K562 (cell line): ENCODE results near the gene NDFIP1. TPM values are rescaled to one million over a fixed set of nuclear protein-coding genes. Genes with fewer than 3 reads are reported as not detected.

Experiments
- ASH1L ChIP-seq: fragments of 450-650 bp; IDR thresholded peaks from 2 replicates; pipeline ENCODE4 v1.6.1; 2018; ENCODE audit warnings: borderline replicate concordance, mild to moderate bottlenecking, low read depth; ENCODE audit not compliant: partially characterized antibody
- HMG20B ChIP-seq: fragments of 250-450 bp; sonication (Bioruptor Pico); IDR thresholded peaks from 2 replicates; pipeline ENCODE4 v1.5.0; 2021; ENCODE audit warnings: mild to moderate bottlenecking
- NONO ChIP-seq, 2 experiments: fragments of 200-400 bp in 1 of 2; fragments of 450-650 bp in 1 of 2; formaldehyde crosslinking in 1 of 2; IDR thresholded peaks; 2 replicates each; pipeline ENCODE4 v1.6.1; 2017; ENCODE audit warnings: low read depth in 2 of 2, mild to moderate bottlenecking in 2 of 2, moderate library complexity in 2 of 2, low read length in 1 of 2
- PHF20 ChIP-seq: fragments of 450-650 bp; IDR thresholded peaks from 2 replicates; pipeline ENCODE4 v1.6.1; 2018; ENCODE audit not compliant: partially characterized antibody
- RBM39 ChIP-seq: fragments of 200-400 bp; formaldehyde crosslinking; optimal IDR thresholded peaks from 2 replicates; pipeline ENCODE3; 2018; ENCODE audit warnings: low read depth, low read length
- ZNF217 ChIP-seq: sonication (generic); formaldehyde crosslinking; IDR thresholded peaks from 2 replicates; pipeline ENCODE4 v1.8.0; 2022; ENCODE audit warnings: mild to moderate bottlenecking, missing genetic modification reagents
- ZNF583 ChIP-seq: fragments of 250-450 bp; sonication (Bioruptor Pico); IDR thresholded peaks from 2 replicates; pipeline ENCODE4 v1.4.0; 2020
- polyA plus RNA-seq, 8 experiments: library from polyadenylated mRNA; depleted of rRNA in 4 of 8; stranded (reverse) in 5 of 8; unstranded in 3 of 8; fragments of >200 nt; fragmentation: Nextera tagmentation in 2 of 8; fragmentation: Illumina TruSeq in 1 of 8; extraction: Ambion mirVana in 2 of 8; extraction: Trizol in 1 of 8; gene quantifications; 2 replicates each; pipeline versions ENCODE4 v1.2.1 to v1.2.3, GENCODE V29; 2011 to 2014; ENCODE audit warnings: inconsistent platforms in 1 of 8, missing spikeins in 1 of 8
- total RNA-seq, 7 experiments: library from RNA; depleted of rRNA in 6 of 7; stranded (reverse); fragments of >200 nt in 6 of 7; fragmentation: Illumina TruSeq in 2 of 7; extraction: Trizol in 2 of 7; gene quantifications; 2 replicates each; pipeline versions ENCODE4 v1.2.1 to v1.2.3, GENCODE V29; 2011 to 2021; ENCODE audit warnings: low replicate concordance in 1 of 7
- TF ChIP-seq, protein P1 (sequence below): fragments of 250-450 bp; sonication (Bioruptor Pico); IDR thresholded peaks from 2 replicates; pipeline ENCODE4 v1.4.0; 2020
- TF ChIP-seq, protein P2 (sequence below): fragments of 250-450 bp; sonication (Bioruptor Pico); IDR thresholded peaks from 2 replicates; pipeline ENCODE4 v1.5.0; 2021; ENCODE audit warnings: mild to moderate bottlenecking, moderate library complexity
- TF ChIP-seq, protein P3 (sequence below): sonication (generic); formaldehyde crosslinking; IDR thresholded peaks from 2 replicates; pipeline ENCODE4 v1.8.0; 2022; ENCODE audit warnings: missing genetic modification reagents, mild to moderate bottlenecking, moderate library complexity, borderline replicate concordance

NDFIP1 gene
- total and polyA plus RNA-seq, 9 of the 15 experiments (the other 6 are each of a cell fraction or from before 2014, with no cell fraction given): 5.3 to 37.5 (median 31.9) TPM

DNA sequence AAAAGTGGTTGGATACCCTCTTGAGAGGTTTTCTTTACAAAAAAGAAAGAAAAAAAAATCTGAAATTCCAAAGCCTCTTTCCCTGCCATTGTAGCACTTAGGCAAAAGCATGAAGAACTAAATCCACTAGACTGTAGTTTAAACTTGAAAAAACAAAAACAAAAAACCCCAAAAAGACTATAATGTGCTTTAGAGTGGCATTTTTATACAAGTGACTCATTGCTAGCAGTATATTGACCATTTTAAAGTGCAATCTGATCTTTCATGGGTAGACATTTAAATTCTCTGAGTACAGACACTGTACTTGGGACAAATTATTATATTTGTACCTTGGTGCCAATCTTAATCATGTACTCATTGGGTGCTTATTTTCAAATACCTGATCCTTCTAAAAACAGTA is 50.8 kb downstream of the NDFIP1 start (continued):
- TF ChIP-seq, protein P1, sequence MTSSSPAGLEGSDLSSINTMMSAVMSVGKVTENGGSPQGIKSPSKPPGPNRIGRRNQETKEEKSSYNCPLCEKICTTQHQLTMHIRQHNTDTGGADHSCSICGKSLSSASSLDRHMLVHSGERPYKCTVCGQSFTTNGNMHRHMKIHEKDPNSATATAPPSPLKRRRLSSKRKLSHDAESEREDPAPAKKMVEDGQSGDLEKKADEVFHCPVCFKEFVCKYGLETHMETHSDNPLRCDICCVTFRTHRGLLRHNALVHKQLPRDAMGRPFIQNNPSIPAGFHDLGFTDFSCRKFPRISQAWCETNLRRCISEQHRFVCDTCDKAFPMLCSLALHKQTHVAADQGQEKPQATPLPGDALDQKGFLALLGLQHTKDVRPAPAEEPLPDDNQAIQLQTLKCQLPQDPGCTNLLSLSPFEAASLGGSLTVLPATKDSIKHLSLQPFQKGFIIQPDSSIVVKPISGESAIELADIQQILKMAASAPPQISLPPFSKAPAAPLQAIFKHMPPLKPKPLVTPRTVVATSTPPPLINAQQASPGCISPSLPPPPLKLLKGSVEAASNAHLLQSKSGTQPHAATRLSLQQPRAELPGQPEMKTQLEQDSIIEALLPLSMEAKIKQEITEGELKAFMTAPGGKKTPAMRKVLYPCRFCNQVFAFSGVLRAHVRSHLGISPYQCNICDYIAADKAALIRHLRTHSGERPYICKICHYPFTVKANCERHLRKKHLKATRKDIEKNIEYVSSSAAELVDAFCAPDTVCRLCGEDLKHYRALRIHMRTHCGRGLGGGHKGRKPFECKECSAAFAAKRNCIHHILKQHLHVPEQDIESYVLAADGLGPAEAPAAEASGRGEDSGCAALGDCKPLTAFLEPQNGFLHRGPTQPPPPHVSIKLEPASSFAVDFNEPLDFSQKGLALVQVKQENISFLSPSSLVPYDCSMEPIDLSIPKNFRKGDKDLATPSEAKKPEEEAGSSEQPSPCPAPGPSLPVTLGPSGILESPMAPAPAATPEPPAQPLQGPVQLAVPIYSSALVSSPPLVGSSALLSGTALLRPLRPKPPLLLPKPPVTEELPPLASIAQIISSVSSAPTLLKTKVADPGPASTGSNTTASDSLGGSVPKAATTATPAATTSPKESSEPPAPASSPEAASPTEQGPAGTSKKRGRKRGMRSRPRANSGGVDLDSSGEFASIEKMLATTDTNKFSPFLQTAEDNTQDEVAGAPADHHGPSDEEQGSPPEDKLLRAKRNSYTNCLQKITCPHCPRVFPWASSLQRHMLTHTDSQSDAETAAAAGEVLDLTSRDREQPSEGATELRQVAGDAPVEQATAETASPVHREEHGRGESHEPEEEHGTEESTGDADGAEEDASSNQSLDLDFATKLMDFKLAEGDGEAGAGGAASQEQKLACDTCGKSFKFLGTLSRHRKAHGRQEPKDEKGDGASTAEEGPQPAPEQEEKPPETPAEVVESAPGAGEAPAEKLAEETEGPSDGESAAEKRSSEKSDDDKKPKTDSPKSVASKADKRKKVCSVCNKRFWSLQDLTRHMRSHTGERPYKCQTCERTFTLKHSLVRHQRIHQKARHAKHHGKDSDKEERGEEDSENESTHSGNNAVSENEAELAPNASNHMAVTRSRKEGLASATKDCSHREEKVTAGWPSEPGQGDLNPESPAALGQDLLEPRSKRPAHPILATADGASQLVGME (CRISPR knock-in tag): no peak
- TF ChIP-seq, protein P2, sequence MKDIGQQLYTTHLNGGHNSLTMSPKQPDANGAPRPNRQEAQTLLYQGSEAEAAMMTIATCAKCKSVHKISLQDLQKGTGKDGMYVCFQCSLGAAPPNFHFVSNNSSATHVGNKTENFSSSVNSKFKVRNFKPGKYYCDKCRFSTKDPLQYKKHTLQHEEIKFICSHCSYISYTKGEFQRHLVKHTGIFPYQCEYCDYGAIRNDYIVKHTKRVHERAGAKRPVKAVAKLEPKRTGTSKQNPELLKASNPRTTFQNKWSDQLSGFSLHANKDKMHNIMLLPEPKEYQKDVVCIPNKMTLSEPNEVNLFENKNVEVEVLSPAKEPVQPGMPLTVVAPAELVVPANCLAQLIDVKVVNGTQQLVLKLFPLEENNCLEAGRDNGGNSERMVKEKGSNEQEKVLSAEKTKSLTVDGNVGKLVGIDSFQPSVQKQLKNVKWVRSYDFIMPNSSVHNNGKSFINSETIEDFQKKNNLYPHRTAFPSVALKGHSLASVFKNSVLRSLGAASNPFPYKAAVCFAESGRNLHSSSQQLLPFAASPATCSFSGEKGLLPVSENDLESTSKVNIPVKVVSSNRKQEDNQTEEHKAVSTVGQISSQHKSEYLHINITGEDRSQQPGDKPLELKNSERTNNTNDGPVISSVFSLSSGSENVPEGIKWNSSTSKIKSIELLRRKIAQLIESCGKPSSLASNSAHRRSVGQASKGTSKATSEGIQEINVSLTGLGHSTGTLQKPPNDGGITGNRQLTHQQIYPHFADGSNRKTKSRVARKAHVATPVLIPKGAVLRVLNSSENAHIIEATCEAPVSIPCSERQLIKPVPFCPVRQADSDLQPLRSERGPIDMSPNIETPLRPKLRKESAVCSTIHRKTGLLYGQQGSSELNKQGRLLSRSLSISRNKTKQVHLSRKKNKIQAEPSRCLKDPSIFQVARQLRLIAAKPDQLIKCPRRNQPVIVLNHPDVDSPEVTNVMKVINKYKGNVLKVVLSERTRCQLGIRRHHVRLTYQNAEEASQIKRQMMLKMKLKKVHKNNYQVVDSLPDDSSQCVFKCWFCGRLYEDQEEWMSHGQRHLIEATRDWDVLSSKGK: no peak
- TF ChIP-seq NONO (IDR thresholded peaks at IDR 0.05; ENCODE audit: low read depth in 2 of 2, low read length in 1 of 2) (no peak), PHF20 (no peak), ZNF217 (CRISPR knock-in tag) (no peak), RBM39 (no peak), ASH1L (no peak), HMG20B (CRISPR knock-in tag) (no peak), ZNF583 (CRISPR knock-in tag) (no peak)
- TF ChIP-seq, protein P3, sequence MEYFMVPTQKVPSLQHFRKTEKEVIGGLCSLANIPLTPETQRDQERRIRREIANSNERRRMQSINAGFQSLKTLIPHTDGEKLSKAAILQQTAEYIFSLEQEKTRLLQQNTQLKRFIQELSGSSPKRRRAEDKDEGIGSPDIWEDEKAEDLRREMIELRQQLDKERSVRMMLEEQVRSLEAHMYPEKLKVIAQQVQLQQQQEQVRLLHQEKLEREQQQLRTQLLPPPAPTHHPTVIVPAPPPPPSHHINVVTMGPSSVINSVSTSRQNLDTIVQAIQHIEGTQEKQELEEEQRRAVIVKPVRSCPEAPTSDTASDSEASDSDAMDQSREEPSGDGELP (CRISPR knock-in tag): no peak
